HUES6 (cell line): ENCODE results near the gene ATXN3.
"Not testable (repeated sequence)": the region's sequence is repeated elsewhere in the genome, so short reads cannot be mapped to it uniquely, and the experiment has no call there.

Source experiments
- H3K27ac ChIP-seq: 2 replicates; pipeline ENCODE4 v1.7.0; 2013; ENCODE audit warnings: low read depth, mild to moderate bottlenecking, low read length, inconsistent platforms
- H3K27me3 ChIP-seq: 2 replicates; pipeline ENCODE4 v1.6.1; 2013; ENCODE audit warnings: low read length; ENCODE audit not compliant: control insufficient read depth, insufficient read depth
- H3K36me3 ChIP-seq: 2 replicates; pipeline ENCODE4 v1.6.1; 2013; ENCODE audit warnings: low read length; ENCODE audit not compliant: control insufficient read depth, insufficient read depth
- H3K4me1 ChIP-seq: 2 replicates; pipeline ENCODE4 v1.6.1; 2013; ENCODE audit warnings: low read length; ENCODE audit not compliant: control insufficient read depth, insufficient read depth
- H3K4me3 ChIP-seq: 2 replicates; pipeline ENCODE4 v1.5.1; 2013; ENCODE audit warnings: low read depth, low read length
- H3K9ac ChIP-seq: one replicate; pipeline ENCODE4 v1.6.1; 2013; ENCODE audit warnings: mild to moderate bottlenecking, low read length
- H3K9me3 ChIP-seq: 2 replicates; pipeline ENCODE4 v1.6.1; 2013; ENCODE audit warnings: low read depth, low read length; ENCODE audit not compliant: control insufficient read depth, insufficient read depth

The ATXN3 gene

DNA sequence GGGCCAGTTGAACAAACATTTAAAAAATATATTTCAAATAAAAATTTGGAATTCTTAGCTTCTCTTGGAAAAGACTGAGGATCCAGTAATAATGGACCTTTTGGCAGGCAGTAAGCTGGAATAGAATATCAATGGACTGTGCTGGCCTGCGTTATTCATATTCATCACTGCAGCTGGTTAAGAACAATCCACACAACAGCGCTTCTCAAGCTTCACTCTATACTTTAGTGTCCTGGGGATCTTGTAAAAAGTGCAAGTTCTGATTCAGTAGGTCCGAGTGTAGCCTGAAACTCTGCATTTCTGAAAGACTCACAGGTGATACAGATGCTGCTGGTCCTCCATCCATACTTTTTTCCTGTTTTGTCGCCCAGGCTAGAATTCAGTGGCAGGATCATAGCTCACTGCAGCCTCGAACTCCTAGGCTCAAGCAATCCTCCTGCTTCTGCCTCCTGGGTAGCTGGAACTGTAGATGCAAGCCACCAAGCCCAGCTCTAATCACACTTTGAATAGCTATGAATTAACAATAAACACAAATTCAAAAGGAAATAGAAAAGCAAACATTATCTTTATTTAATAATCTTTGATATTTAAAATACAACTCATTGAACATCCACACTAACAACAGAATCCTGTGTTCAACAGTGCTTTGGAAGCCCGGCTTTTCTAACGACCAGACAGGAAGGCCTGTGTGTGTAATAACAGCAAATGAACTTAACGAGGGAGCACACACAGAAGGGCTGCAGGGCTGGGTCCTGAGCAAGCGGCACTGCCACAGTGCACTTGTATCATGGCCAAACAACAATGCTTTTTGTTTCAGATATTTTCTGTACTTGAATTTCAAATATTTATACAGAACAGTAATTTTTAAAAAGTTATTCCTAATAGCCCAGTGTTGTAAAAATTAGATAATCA is 48.1 kb downstream of the ATXN3 start:
- Histone ChIP-seq H3K36me3 (peaks cover under 1% of the 10 kb centered on the region; the same call in 1 of the 2 replicates), H3K27me3 (no peaks in the 10 kb centered on the region), H3K9ac (no peak overlapping the region), H3K4me3 (no peak overlapping the region), H3K4me1 (no peaks in the 10 kb centered on the region), H3K9me3 (no peaks in the 10 kb centered on the region), H3K27ac (no peak overlapping the region)

DNA sequence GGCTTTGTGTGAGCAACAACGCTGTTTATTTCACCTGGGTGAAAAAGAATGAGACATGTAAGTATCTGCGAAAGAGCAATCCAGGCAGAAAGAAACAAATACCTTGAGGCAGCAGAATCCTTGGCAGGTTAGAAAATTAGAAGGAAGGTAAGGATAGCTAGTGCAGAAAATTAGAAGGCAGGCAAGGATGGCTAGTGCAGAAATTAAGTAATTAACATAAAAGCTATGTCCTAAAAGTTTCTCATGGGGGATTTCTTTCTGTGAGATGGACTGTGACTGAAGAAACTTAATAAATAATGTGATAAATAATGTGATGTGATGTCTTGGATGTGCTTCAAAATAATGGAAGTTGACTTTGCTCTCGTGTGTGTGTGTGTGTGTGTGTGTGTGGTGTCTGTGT is 56.6 kb downstream of the ATXN3 start:
- H3K4me1 ChIP-seq: 0 out of 2 replicates have a peak, but pooled peaks cover 4% of the 10 kb centered on the region
- H3K9me3 ChIP-seq: 0 out of 2 replicates have a peak, but pooled peaks cover 7% of the 10 kb centered on the region
- H3K27me3 ChIP-seq: no peaks in the 10 kb centered on the region
- no peak overlapping the region for H3K4me3 ChIP-seq
- no peak overlapping the region for H3K9ac ChIP-seq
- H3K27ac ChIP-seq: no peak overlapping the region
- H3K36me3 ChIP-seq: peaks cover 3% of the 10 kb centered on the region

- not testable (repeated sequence) for H3K27ac ChIP-seq, H3K4me3 ChIP-seq, H3K4me1 ChIP-seq, H3K9ac ChIP-seq, H3K36me3 ChIP-seq, H3K27me3 ChIP-seq, H3K9me3 ChIP-seq
Measured at GRCh38 chr14:92049221-92049620, 57.2 kb downstream of the ATXN3 start.

- H3K4me3 ChIP-seq, H3K36me3 ChIP-seq, H3K27me3 ChIP-seq: not testable (repeated sequence)
Measured at GRCh38 chr14:92045904-92046303, 60.5 kb downstream of the ATXN3 start.

DNA sequence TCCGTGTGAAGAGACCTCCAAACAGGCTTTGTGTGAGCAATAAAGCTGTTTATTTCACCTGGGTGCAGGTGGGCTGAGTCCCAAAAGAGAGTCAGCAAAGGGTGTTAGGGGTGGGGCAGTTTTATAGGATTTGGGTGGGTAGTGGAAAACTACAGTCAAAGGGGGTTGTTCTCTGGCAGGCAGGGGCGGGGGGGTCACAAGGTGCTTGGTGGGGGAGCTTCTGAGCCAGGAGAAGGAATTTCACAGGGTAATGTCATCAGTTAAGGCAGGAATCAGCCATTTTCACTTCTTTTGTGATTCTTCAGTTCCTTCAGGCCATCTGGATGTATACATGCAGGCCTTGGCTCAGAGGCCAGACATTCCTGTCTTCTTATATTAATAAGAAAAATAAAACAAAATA is 64.6 kb downstream of the ATXN3 start:
- H3K27ac ChIP-seq, H3K4me3 ChIP-seq, H3K27me3 ChIP-seq, H3K9ac ChIP-seq, H3K36me3 ChIP-seq, H3K9me3 ChIP-seq: not testable (repeated sequence)
- peaks cover 14% of the 10 kb centered on the region for H3K4me1 ChIP-seq

More at GRCh38 chr14:92045904-92046303, 60.5 kb downstream of the ATXN3 start:
- not testable (repeated sequence) for H3K4me1 ChIP-seq, H3K9ac ChIP-seq, H3K9me3 ChIP-seq, H3K27ac ChIP-seq

- Histone ChIP-seq H3K27ac (peak overlapping the region; percentile 94; the same call in 1 of the 2 replicates), H3K4me1 (peaks cover 14% of the 10 kb centered on the region), H3K9me3 (0 out of 2 replicates have a peak, but pooled peaks cover 6% of the 10 kb centered on the region), H3K27me3 (no peaks in the 10 kb centered on the region), H3K9ac (peak overlapping the region; percentile 26), H3K4me3 (peak overlapping the region; percentile 87), H3K36me3 (no peaks in the 10 kb centered on the region; the same call in 1 of the 2 replicates)
Measured at GRCh38 chr14:92041203-92041602, 65.2 kb downstream of the ATXN3 start.

DNA sequence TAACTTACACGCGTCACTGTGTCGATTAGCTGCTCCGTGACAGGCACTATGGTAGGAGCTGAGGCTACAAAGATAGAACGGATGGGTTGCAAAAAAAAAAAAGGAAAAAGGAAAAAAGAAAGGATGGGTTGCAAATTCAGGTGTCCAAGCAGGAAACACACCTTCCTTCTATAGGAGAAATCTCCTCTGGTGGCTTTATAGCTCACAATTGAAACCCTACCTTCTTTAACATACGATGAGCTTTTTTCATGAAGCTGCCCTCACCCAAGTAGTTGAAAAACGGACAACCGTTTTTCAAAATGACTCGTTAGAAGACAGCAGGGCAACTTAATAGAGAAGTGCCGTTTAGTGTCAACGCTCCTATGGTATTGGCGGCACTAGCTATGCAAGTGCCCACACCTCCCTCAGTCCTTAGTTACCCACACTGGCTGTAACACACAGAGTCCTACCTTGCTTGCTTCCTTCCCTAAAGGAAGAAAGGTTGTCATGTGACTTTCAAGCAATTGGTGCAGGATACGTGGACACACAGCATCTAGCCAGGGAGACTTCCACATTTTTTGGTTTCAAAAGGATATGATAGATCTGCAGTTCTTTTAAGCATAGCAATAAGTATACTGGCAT is 65.8 kb downstream of the ATXN3 start:
- Histone ChIP-seq H3K27ac (peak overlapping the region; percentile 94; the same call in 1 of the 2 replicates), H3K4me1 (peaks cover 14% of the 10 kb centered on the region), H3K9ac (peak overlapping the region; percentile 97), H3K4me3 (peak overlapping the region; percentile 87), H3K36me3 (no peaks in the 10 kb centered on the region), H3K27me3 (no peaks in the 10 kb centered on the region), H3K9me3 (no peaks in the 10 kb centered on the region)

GRCh38 chr14:92039719-92040430 is 66.5 kb downstream of the ATXN3 start, which contains the start of gene TRIP11:
TSS of gene TRIP11 (minus strand) at chr14:92040059. CDS start at chr14:92039685, 374 bp downstream.
- H3K27me3 ChIP-seq: no peaks in the 10 kb centered on the region
- H3K9me3 ChIP-seq: no peaks in the 10 kb centered on the region
- peak within 1 kb of the TSS; percentile 97 for H3K9ac ChIP-seq
- H3K27ac ChIP-seq: peak within 1 kb of the TSS; percentile 94
- peaks cover 14% of the 10 kb centered on the region for H3K4me1 ChIP-seq
- no peaks in the 10 kb centered on the region for H3K36me3 ChIP-seq
- H3K4me3 ChIP-seq: peak within 1 kb of the TSS; percentile 87

GRCh38 chr14:92039063-92039718 is 67.2 kb downstream of the ATXN3 start:
- H3K27me3 ChIP-seq: no peaks in the 10 kb centered on the region
- H3K4me3 ChIP-seq: peak overlapping the region; percentile 87
- peak overlapping the region; percentile 97 for H3K9ac ChIP-seq
- peaks cover 14% of the 10 kb centered on the region for H3K4me1 ChIP-seq
- H3K9me3 ChIP-seq: no peaks in the 10 kb centered on the region
- peak overlapping the region; percentile 94 for H3K27ac ChIP-seq
- no peaks in the 10 kb centered on the region for H3K36me3 ChIP-seq

DNA sequence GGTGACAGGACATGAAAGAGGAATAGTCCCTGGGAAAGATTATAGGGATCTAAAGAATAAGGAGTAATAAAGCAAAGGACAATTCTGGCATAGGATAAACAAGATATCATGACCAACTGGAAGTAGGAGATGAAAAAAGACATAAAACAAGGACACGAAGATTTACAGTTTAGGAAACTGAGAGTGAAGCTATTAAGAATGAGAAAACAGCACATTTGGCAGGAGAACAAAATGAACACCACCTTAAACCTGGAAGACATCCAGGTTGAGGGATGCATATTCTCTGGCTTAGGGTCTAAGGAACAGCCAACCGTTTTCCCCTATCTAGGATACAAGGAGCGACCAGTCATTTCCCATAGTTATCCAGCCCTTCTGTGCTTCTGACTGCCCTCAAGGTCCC is 68.4 kb downstream of the ATXN3 start:
- H3K36me3 ChIP-seq: peaks cover 7% of the 10 kb centered on the region
- peak overlapping the region; percentile 87 for H3K4me3 ChIP-seq
- no peak overlapping the region for H3K27ac ChIP-seq
- peaks cover 14% of the 10 kb centered on the region for H3K4me1 ChIP-seq
- no peak overlapping the region for H3K9ac ChIP-seq
- peaks cover 4% of the 10 kb centered on the region; the same call in 1 of the 2 replicates for H3K9me3 ChIP-seq
- no peaks in the 10 kb centered on the region for H3K27me3 ChIP-seq
